Gastrocnemius medialis (tissue), 4 donors: ENCODE data around the gene INPP4B. TPM values are rescaled to one million over a fixed set of nuclear protein-coding genes. Genes with fewer than 3 reads are reported as not detected.

Experiments
- ATAC-seq, 2 donors: fragments of 150-250 bp; one replicate each; pipeline ENCODE4 v1.9.1; 2016
- DNase-seq, 2 donors: peaks; one replicate each; pipeline ENCODE4 v3.0.0-alpha.2; 2019
- H3K27ac ChIP-seq, 4 donors: fragments of 200-600 bp; sonication (generic); 1 replicate in 1 of 4; 2 replicates in 3 of 4; pipeline ENCODE4 v1.5.1; 2016 to 2018; ENCODE audit warnings: mild to moderate bottlenecking in 2 of 4, moderate library complexity in 1 of 4
- H3K27me3 ChIP-seq, 3 donors: fragments of 200-600 bp; sonication (generic) in 2 of 3; 1 replicate in 1 of 3; 2 replicates in 2 of 3; pipeline versions ENCODE4 v1.5.1 to v1.6.0; 2016 to 2019; ENCODE audit warnings: mild to moderate bottlenecking in 1 of 3, moderate library complexity in 1 of 3
- H3K36me3 ChIP-seq, 2 donors: fragments of 200-600 bp; sonication (generic) in 1 of 2; one replicate each; pipeline ENCODE4 v1.5.1; 2017 to 2018
- H3K4me1 ChIP-seq, 2 donors: fragments of 200-600 bp; sonication (generic) in 1 of 2; one replicate each; pipeline ENCODE4 v1.5.1; 2016 to 2017; ENCODE audit warnings: mild to moderate bottlenecking in 2 of 2
- H3K4me3 ChIP-seq, 4 donors: fragments of 200-600 bp; sonication (generic) in 3 of 4; 1 replicate in 1 of 4; 2 replicates in 3 of 4; pipeline ENCODE4 v1.5.1; 2016 to 2019; ENCODE audit warnings: mild to moderate bottlenecking in 2 of 4
- H3K9me3 ChIP-seq, 3 donors: fragments of 200-600 bp; sonication (generic) in 2 of 3; 1 replicate in 1 of 3; 2 replicates in 2 of 3; pipeline ENCODE4 v1.5.1; 2016 to 2019
- CTCF ChIP-seq, 5 experiments: fragments of 450-650 bp in 3 of 5; fragments of 200-600 bp in 2 of 5; sonication (generic) in 2 of 5; IDR thresholded peaks in 4 of 5; conservative IDR thresholded peaks in 1 of 5; 1 replicate in 4 of 5; 2 replicates in 1 of 5; pipeline ENCODE4 v1.5.1; 2016 to 2019; ENCODE audit warnings: antibody characterized with exemption in 5 of 5, mild to moderate bottlenecking in 3 of 5, moderate library complexity in 3 of 5
- POLR2A ChIP-seq, 2 donors: fragments of 450-650 bp; IDR thresholded peaks; one replicate each; pipeline ENCODE4 v1.6.1; 2017; ENCODE audit warnings: antibody characterized with exemption in 2 of 2, mild to moderate bottlenecking in 2 of 2, moderate library complexity in 2 of 2
- in situ Hi-C, 4 donors: fragments of 200-750 bp; cut with MboI; loops; one replicate each; pipeline versions ENCODE4 v1.15.0 to v1.8.0; 2017; ENCODE audit warnings: low sequenced_read_pairs in 4 of 4
- intact Hi-C: fragments of 100-400 bp; cut with DNase I; formaldehyde crosslinking; loops from one replicate; pipeline ENCODE4 v1.15.1; 2023; ENCODE audit warnings: low total_unique reads
- total RNA-seq, 4 donors: library from RNA; depleted of rRNA; stranded (reverse); fragments of >200 nt; gene quantifications; one replicate each; pipeline versions ENCODE4 v1.1.0 to v1.2.3, GENCODE V29; 2016

INPP4B gene
- total RNA-seq, 4 donors from 2014 or later = 7.5 to 23.6 (median 9.1) TPM

- in situ Hi-C loops (no loop called here), intact Hi-C loops (no loop called here)
Measured at GRCh38 chr4:142420311-142421095, 425.6 kb downstream of the INPP4B start.

DNA sequence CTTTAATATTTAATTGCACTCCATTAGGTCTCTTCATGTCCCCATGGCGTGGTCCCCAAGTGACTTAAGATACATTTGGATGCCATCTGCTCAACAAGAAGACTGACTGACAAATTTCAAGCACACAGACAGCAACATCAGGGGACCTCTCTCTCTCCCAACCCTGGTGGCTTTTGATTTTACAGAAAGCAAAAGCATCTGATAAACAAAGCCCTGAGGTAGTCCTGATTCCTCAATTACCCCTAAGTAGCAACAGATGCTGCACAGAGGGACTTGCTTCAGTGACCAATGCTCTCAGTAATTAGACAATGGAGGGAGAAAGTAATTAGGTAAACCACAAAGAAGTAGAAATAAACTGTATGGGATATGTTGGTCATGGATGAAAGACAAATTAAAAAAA, 426.4 kb downstream of the INPP4B start:
- intact Hi-C loops (no loop called here), in situ Hi-C loops (no loop called here)
- no peak overlapping the region for H3K4me3 ChIP-seq
- ATAC-seq = no peak
- no peaks in the 10 kb centered on the region for H3K36me3 ChIP-seq
- no peaks in the 10 kb centered on the region for H3K9me3 ChIP-seq
- peaks cover 5 to 7% of the 10 kb centered on the region in 2 donors for H3K4me1 ChIP-seq
- no peak overlapping the region for H3K27ac ChIP-seq
- DNase-seq = no peak
- TF ChIP-seq CTCF (IDR thresholded peaks at IDR 0.05 in 4 of 5, conservative IDR thresholded peaks at IDR 0.05 in 1 of 5) = no peak
- TF ChIP-seq POLR2A (IDR thresholded peaks at IDR 0.05) = no peak
- no peaks in the 10 kb centered on the region for H3K27me3 ChIP-seq

More at GRCh38 chr4:142420311-142421095, 425.6 kb downstream of the INPP4B start:
- H3K27me3 ChIP-seq = no peaks in the 10 kb centered on the region
- H3K27ac ChIP-seq = no peak overlapping the region
- TF ChIP-seq CTCF (IDR thresholded peaks at IDR 0.05 in 4 of 5, conservative IDR thresholded peaks at IDR 0.05 in 1 of 5) (no peak), POLR2A (IDR thresholded peaks at IDR 0.05) (no peak)
- no peak overlapping the region for H3K4me3 ChIP-seq
- H3K36me3 ChIP-seq = no peaks in the 10 kb centered on the region
- no peaks in the 10 kb centered on the region for H3K9me3 ChIP-seq
- peaks cover 5 to 7% of the 10 kb centered on the region in 2 donors for H3K4me1 ChIP-seq
- DNase-seq (no peak), ATAC-seq (no peak)

- Histone ChIP-seq H3K4me3 (no peak overlapping the region), H3K4me1 (peaks cover 5 to 7% of the 10 kb centered on the region in 2 donors), H3K27me3 (no peaks in the 10 kb centered on the region), H3K27ac (peak overlapping the region in 3 of 4 donors; percentile 24 to 51 (median 24)), H3K9me3 (no peaks in the 10 kb centered on the region), H3K36me3 (no peaks in the 10 kb centered on the region)
- ATAC-seq = peak; percentile 47 to 94
- in situ Hi-C loops = no loop called here
- DNase-seq = no peak
- no peak for TF ChIP-seq CTCF (IDR thresholded peaks at IDR 0.05 in 4 of 5, conservative IDR thresholded peaks at IDR 0.05 in 1 of 5)
- no peak for TF ChIP-seq POLR2A (IDR thresholded peaks at IDR 0.05)
- intact Hi-C loops = no loop called here
Measured at GRCh38 chr4:142418697-142419096, 427.4 kb downstream of the INPP4B start.

GRCh38 chr4:142416711-142417275, 429.3 kb downstream of the INPP4B start:
- ATAC-seq = no peak
- Histone ChIP-seq H3K36me3 (no peaks in the 10 kb centered on the region), H3K9me3 (no peaks in the 10 kb centered on the region), H3K4me1 (peaks cover 5 to 7% of the 10 kb centered on the region in 2 donors), H3K4me3 (no peak overlapping the region), H3K27ac (no peak overlapping the region), H3K27me3 (no peaks in the 10 kb centered on the region)
- TF ChIP-seq POLR2A (IDR thresholded peaks at IDR 0.05) (no peak), CTCF (IDR thresholded peaks at IDR 0.05 in 4 of 5, conservative IDR thresholded peaks at IDR 0.05 in 1 of 5) (no peak)
- intact Hi-C loops (no loop called here), in situ Hi-C loops (no loop called here)
- no peak for DNase-seq
